Naive thymus-derived CD4-positive, alpha-beta T cell (primary cell): ENCODE measurements around the gene MAP2K7. TPM values are rescaled to one million over a fixed set of nuclear protein-coding genes. Genes with fewer than 3 reads are reported as not detected.

ENCODE experiments used
- ATAC-seq: fragments of 150-1000 bp; cut with Tn5 transposase; 2 replicates; pipeline ENCODE4 v1.10.0; 2021; ENCODE audit warnings: mild to moderate bottlenecking, moderate library complexity
- CTCF ChIA-PET: fragments of 350-600 bp; sonication (Branson Sonifier 250); formaldehyde crosslinking; loops from one replicate; lab custom pipeline; 2021; ENCODE audit warnings: antibody characterized with exemption; lab: Charles Lee
- POLR2A ChIA-PET: fragments of 350-600 bp; sonication (Branson Sonifier 250); formaldehyde crosslinking; loops from one replicate; lab custom pipeline; 2021; ENCODE audit warnings: antibody characterized with exemption, inconsistent platforms; lab: Charles Lee
- DNase-seq, 9 donors: peaks; one replicate each; pipeline versions ENCODE4 v3.0.0 to v3.0.0-alpha.2; 2020 to 2022; ENCODE audit warnings: mixed read lengths in 1 of 9
- H3K27ac ChIP-seq: one replicate; pipeline ENCODE4 v1.7.0; 2013; ENCODE audit warnings: mild to moderate bottlenecking, low read depth, low read length, moderate library complexity
- H3K27me3 ChIP-seq, 2 donors: one replicate each; pipeline ENCODE4 v1.7.0; 2013; ENCODE audit warnings: low read length in 2 of 2, mild to moderate bottlenecking in 2 of 2, moderate library complexity in 2 of 2; ENCODE audit not compliant: control insufficient read depth in 2 of 2, insufficient read depth in 2 of 2
- H3K36me3 ChIP-seq, 3 experiments: 1 replicate in 2 of 3; 2 replicates in 1 of 3; pipeline ENCODE4 v1.7.0; 2013; ENCODE audit warnings: low read length in 3 of 3, mild to moderate bottlenecking in 3 of 3, moderate library complexity in 1 of 3; ENCODE audit not compliant: insufficient read depth in 3 of 3, control insufficient read depth in 2 of 3
- H3K4me1 ChIP-seq, 2 donors: one replicate each; pipeline ENCODE4 v1.7.0; 2013; ENCODE audit warnings: low read length in 2 of 2, mild to moderate bottlenecking in 2 of 2, moderate library complexity in 1 of 2; ENCODE audit not compliant: control insufficient read depth in 2 of 2, insufficient read depth in 2 of 2
- H3K4me3 ChIP-seq: 2 replicates; pipeline ENCODE4 v1.7.0; 2013; ENCODE audit warnings: mild to moderate bottlenecking, low read length
- H3K9me3 ChIP-seq, 3 experiments: 1 replicate in 2 of 3; 2 replicates in 1 of 3; pipeline ENCODE4 v1.7.0; 2013; ENCODE audit warnings: low read length in 3 of 3; ENCODE audit not compliant: control insufficient read depth in 2 of 3
- H3K27ac Mint-ChIP-seq, 9 donors: one replicate each; pipeline ENCODE4 v1.8.0; 2020 to 2022; ENCODE audit warnings: mixed read lengths in 9 of 9, mild to moderate bottlenecking in 8 of 9, moderate library complexity in 5 of 9, inconsistent platforms in 2 of 9
- H3K27me3 Mint-ChIP-seq, 5 donors: one replicate each; pipeline ENCODE4 v1.8.0; 2021 to 2022; ENCODE audit warnings: mixed read lengths in 5 of 5, mild to moderate bottlenecking in 1 of 5
- H3K36me3 Mint-ChIP-seq, 5 donors: one replicate each; pipeline ENCODE4 v1.8.0; 2020 to 2022; ENCODE audit warnings: mixed read lengths in 5 of 5, mild to moderate bottlenecking in 3 of 5, inconsistent platforms in 1 of 5
- H3K4me1 Mint-ChIP-seq, 7 donors: one replicate each; pipeline ENCODE4 v1.8.0; 2020 to 2022; ENCODE audit warnings: mixed read lengths in 7 of 7, mild to moderate bottlenecking in 3 of 7, inconsistent platforms in 1 of 7
- H3K4me3 Mint-ChIP-seq, 10 donors: one replicate each; pipeline ENCODE4 v1.8.0; 2020 to 2022; ENCODE audit warnings: mild to moderate bottlenecking in 10 of 10, mixed read lengths in 10 of 10, moderate library complexity in 6 of 10, inconsistent platforms in 2 of 10
- H3K9me3 Mint-ChIP-seq, 11 donors: one replicate each; pipeline ENCODE4 v1.8.0; 2020 to 2022; ENCODE audit warnings: mixed read lengths in 11 of 11, mild to moderate bottlenecking in 4 of 11, inconsistent platforms in 1 of 11, moderate library complexity in 1 of 11
- intact Hi-C, 2 donors: fragments of 100-400 bp; cut with micrococcal nuclease; formaldehyde crosslinking; loops; one replicate each; pipeline ENCODE4 v1.15.1; 2023
- polyA plus RNA-seq, 2 donors: library from polyadenylated mRNA; unstranded; fragments of 300-500 nt; fragmentation: Illumina TruSeq; gene quantifications; one replicate each; pipeline ENCODE4 v1.2.3, GENCODE V29; 2021
- total RNA-seq, 6 experiments: library from RNA in 5 of 6; stranded (reverse) in 5 of 6; gene quantifications; 1 replicate in 5 of 6; 2 replicates in 1 of 6; pipeline ENCODE4 v1.2.3 and lab custom pipeline; 2021 to 2026

The MAP2K7 gene
- total and polyA plus RNA-seq, 7 experiments from 2014 or later, result 1.8 to 109 (median 64.4) TPM

- CTCF ChIA-PET, result interaction anchor here (0.6 to 0.7 kb wide), 2 partner anchors 16 to 1157 kb away, joined by 4 read pairs; no protein-coding TSS in a partner anchor
- POLR2A ChIA-PET, result interaction anchor here (1.0 to 1.6 kb wide), 2 partner anchors 8 to 9 kb away, joined by 3 to 8 read pairs; partner anchors contain the start of gene SNAPC2
These were observed 8.5 kb downstream of the MAP2K7 start for GRCh38 chr19:7912144-7912696.

GRCh38 chr19:7912697-7913564 is 9.3 kb downstream of the MAP2K7 start:
- intact Hi-C loops, result loop anchor here in 1 of 2 donors (10.0 kb wide), 1 partner anchor 1798 kb away; the partner anchor contains the start of gene RFX2
- Mint-ChIP-seq H3K36me3 (peaks cover 4 to 20% (median 8%) of the 10 kb centered on the region in 5 donors), H3K4me1 (peaks cover 0 to 18% (median 14%) of the 10 kb centered on the region in 7 donors), H3K9me3 (peaks cover 0 to 2% (median 0%) of the 10 kb centered on the region in 11 donors), H3K27me3 (peaks cover 1 to 20% (median 8%) of the 10 kb centered on the region in 5 donors), H3K4me3 (no peak overlapping the region), H3K27ac (peak overlapping the region in 1 of 9 donors; percentile 59)
- ATAC-seq (no peak), DNase-seq (peak in 1 of 9 donors; percentile 5)
- Histone ChIP-seq H3K27me3 (peaks cover 3 to 10% of the 10 kb centered on the region in 2 donors), H3K36me3 (peaks cover 0 to 45% (median 0%) of the 10 kb centered on the region in 3 experiments), H3K9me3 (no peaks in the 10 kb centered on the region), H3K4me3 (no peak overlapping the region), H3K27ac (no peak overlapping the region), H3K4me1 (peaks cover 9 to 12% of the 10 kb centered on the region in 2 donors)
- POLR2A ChIA-PET, result interaction anchor here (1.6 kb wide), 1 partner anchor 7 kb away, joined by 8 read pairs; the partner anchor contains the start of gene SNAPC2
- CTCF ChIA-PET, result no interaction called here

More at GRCh38 chr19:7912144-7912696, 8.5 kb downstream of the MAP2K7 start:
- Histone ChIP-seq H3K27ac (no peak overlapping the region), H3K9me3 (no peaks in the 10 kb centered on the region), H3K36me3 (peaks cover 0 to 51% (median 2%) of the 10 kb centered on the region in 3 experiments), H3K4me1 (peaks cover 5 to 8% of the 10 kb centered on the region in 2 donors), H3K27me3 (peaks cover 3 to 5% of the 10 kb centered on the region in 2 donors), H3K4me3 (no peak overlapping the region)
- peaks cover 4 to 20% (median 8%) of the 10 kb centered on the region in 5 donors for H3K36me3 Mint-ChIP-seq
- H3K27me3 Mint-ChIP-seq, result peaks cover 0 to 16% (median 8%) of the 10 kb centered on the region in 5 donors
- intact Hi-C loops, result loop anchor here in 1 of 2 donors (10.0 kb wide), 1 partner anchor 1797 kb away; the partner anchor contains the start of gene RFX2
- ATAC-seq, result no peak
- peaks cover 0 to 2% (median 0%) of the 10 kb centered on the region in 11 donors for H3K9me3 Mint-ChIP-seq
- H3K27ac Mint-ChIP-seq, result peak overlapping the region in 1 of 9 donors; percentile 52
- DNase-seq, result no peak
- no peak overlapping the region for H3K4me3 Mint-ChIP-seq
- peaks cover 0 to 20% (median 14%) of the 10 kb centered on the region in 7 donors for H3K4me1 Mint-ChIP-seq

- Mint-ChIP-seq H3K27me3 (peaks cover 7 to 27% (median 9%) of the 10 kb centered on the region in 5 donors), H3K4me3 (no peak overlapping the region), H3K9me3 (peaks cover 0 to 2% (median 0%) of the 10 kb centered on the region in 11 donors), H3K4me1 (peaks cover 0 to 22% (median 17%) of the 10 kb centered on the region in 7 donors), H3K27ac (no peak overlapping the region), H3K36me3 (peaks cover 4 to 20% (median 8%) of the 10 kb centered on the region in 5 donors)
- Histone ChIP-seq H3K27me3 (peaks cover 3 to 18% of the 10 kb centered on the region in 2 donors), H3K4me1 (peaks cover 9 to 14% of the 10 kb centered on the region in 2 donors), H3K27ac (no peak overlapping the region), H3K9me3 (no peaks in the 10 kb centered on the region), H3K36me3 (peaks cover 0 to 43% (median 0%) of the 10 kb centered on the region in 3 experiments), H3K4me3 (no peak overlapping the region)
- no peak for DNase-seq
- ChIA-PET CTCF (no interaction called here), POLR2A (no interaction called here)
- ATAC-seq, result no peak
- intact Hi-C loops, result loop anchor here in 1 of 2 donors (10.0 kb wide), 1 partner anchor 1799 kb away; the partner anchor contains the start of gene RFX2
These were observed 10.0 kb downstream of the MAP2K7 start for GRCh38 chr19:7913652-7914051.

- DNase-seq (no peak), ATAC-seq (no peak)
- Mint-ChIP-seq H3K27ac (peak overlapping the region in 1 of 9 donors; percentile 45), H3K36me3 (peaks cover 4 to 20% (median 8%) of the 10 kb centered on the region in 5 donors), H3K4me1 (peaks cover 0 to 23% (median 17%) of the 10 kb centered on the region in 7 donors), H3K4me3 (no peak overlapping the region), H3K9me3 (peaks cover 0 to 2% (median 0%) of the 10 kb centered on the region in 11 donors), H3K27me3 (peaks cover 7 to 27% (median 9%) of the 10 kb centered on the region in 5 donors)
- Histone ChIP-seq H3K9me3 (no peaks in the 10 kb centered on the region), H3K4me3 (no peak overlapping the region), H3K36me3 (peaks cover 0 to 39% (median 0%) of the 10 kb centered on the region in 3 experiments), H3K4me1 (peaks cover 9 to 14% of the 10 kb centered on the region in 2 donors), H3K27me3 (peaks cover 3 to 20% of the 10 kb centered on the region in 2 donors), H3K27ac (no peak overlapping the region)
- intact Hi-C loops, result loop anchor here in 1 of 2 donors (10.0 kb wide), 1 partner anchor 1799 kb away; the partner anchor contains the start of gene RFX2
- POLR2A ChIA-PET, result interaction anchor here (0.8 kb wide), 1 partner anchor 10 kb away, joined by 4 read pairs; no protein-coding TSS in a partner anchor
- CTCF ChIA-PET, result no interaction called here
These were observed 10.4 kb downstream of the MAP2K7 start for GRCh38 chr19:7914099-7914498.

- no peak within 1 kb of the TSS for H3K27ac ChIP-seq
- DNase-seq (peak in 1 of 9 donors; percentile 6), ATAC-seq (no peak)
- ChIA-PET CTCF (interaction anchor here (0.8 kb wide), 1 partner anchor 45 kb away, joined by 3 read pairs; no protein-coding TSS in a partner anchor), POLR2A (interaction anchor here (0.8 kb wide), 1 partner anchor 10 kb away, joined by 4 read pairs; no protein-coding TSS in a partner anchor)
- H3K9me3 Mint-ChIP-seq, result peaks cover 0 to 3% (median 0%) of the 10 kb centered on the region in 11 donors
- peaks cover 0 to 35% (median 0%) of the 10 kb centered on the region in 3 experiments for H3K36me3 ChIP-seq
- H3K9me3 ChIP-seq, result no peaks in the 10 kb centered on the region
- H3K4me3 Mint-ChIP-seq, result peak within 1 kb of the TSS; percentile 50 to 77 (median 68)
- H3K4me1 Mint-ChIP-seq, result peaks cover 3 to 25% (median 19%) of the 10 kb centered on the region in 7 donors
- intact Hi-C loops, result loop anchor here in 1 of 2 donors (10.0 kb wide), 1 partner anchor 1800 kb away; the partner anchor contains the start of gene RFX2
- H3K4me1 ChIP-seq, result peaks cover 11 to 17% of the 10 kb centered on the region in 2 donors
- H3K27me3 Mint-ChIP-seq, result peaks cover 7 to 28% (median 10%) of the 10 kb centered on the region in 5 donors
- no peak within 1 kb of the TSS for H3K4me3 ChIP-seq
- peak within 1 kb of the TSS in 2 of 9 donors; percentile 43 to 45 for H3K27ac Mint-ChIP-seq
- peaks cover 4 to 20% (median 8%) of the 10 kb centered on the region in 5 donors for H3K36me3 Mint-ChIP-seq
- H3K27me3 ChIP-seq, result peaks cover 3 to 20% of the 10 kb centered on the region in 2 donors
These were observed 10.9 kb downstream of the MAP2K7 start, which contains the start of gene TGFBR3L for GRCh38 chr19:7914598-7915045. Gene TGFBR3L, plus strand, starts transcription at chr19:7914830.
